Uterine smooth muscle cell (primary cell): Measurements from ENCODE around the gene ATP6V0A4. TPM values are rescaled to one million over a fixed set of nuclear protein-coding genes. Genes with fewer than 3 reads are reported as not detected.

Experiments
- total RNA-seq: library from RNA; depleted of rRNA; stranded (reverse); fragments of >200 nt; gene quantifications from 2 replicates; pipeline ENCODE4 v1.2.3, GENCODE V29; 2014

Gene ATP6V0A4
- total RNA-seq: under 0.01 TPM in 2 replicates

DNA sequence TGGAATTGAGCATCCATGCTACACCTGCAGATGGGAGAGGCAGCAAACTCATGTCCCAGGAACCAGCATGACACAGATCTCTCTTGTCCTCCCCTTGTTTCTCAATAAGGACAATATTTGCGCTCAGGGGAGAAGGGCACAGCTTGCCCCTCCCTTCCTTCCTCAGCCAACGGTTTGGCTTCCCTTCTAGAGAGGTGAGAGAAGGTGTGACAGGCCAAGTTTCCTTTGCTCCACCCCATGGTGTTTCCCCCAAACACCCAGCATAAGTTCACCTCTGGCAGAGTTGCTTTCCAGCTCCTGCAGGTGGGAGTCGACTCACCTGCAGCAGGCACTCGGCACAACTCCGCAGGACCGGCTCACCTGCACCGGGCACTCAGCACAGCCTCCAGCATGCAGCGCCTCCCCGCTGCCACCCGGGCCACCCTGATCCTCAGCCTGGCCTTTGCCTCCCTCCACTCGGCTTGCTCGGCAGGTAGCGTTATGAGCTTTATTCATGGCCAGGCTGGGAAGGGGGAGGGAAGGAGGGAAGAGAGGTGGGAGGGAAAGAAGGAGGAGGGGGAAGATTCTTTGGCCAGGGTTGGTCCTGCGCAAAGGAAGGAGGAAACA, at the start of gene ATP6V0A4, which contains the start of gene TMEM213:
Gene ATP6V0A4, minus strand, starts transcription at position 482 of the 606 bp plus-strand sequence. CDS start 26,949 bp downstream, outside the sequence.
Gene TMEM213, plus strand, starts transcription at position 280 of the 606 bp plus-strand sequence. Its CDS starts 111 bp downstream, at position 391.

DNA sequence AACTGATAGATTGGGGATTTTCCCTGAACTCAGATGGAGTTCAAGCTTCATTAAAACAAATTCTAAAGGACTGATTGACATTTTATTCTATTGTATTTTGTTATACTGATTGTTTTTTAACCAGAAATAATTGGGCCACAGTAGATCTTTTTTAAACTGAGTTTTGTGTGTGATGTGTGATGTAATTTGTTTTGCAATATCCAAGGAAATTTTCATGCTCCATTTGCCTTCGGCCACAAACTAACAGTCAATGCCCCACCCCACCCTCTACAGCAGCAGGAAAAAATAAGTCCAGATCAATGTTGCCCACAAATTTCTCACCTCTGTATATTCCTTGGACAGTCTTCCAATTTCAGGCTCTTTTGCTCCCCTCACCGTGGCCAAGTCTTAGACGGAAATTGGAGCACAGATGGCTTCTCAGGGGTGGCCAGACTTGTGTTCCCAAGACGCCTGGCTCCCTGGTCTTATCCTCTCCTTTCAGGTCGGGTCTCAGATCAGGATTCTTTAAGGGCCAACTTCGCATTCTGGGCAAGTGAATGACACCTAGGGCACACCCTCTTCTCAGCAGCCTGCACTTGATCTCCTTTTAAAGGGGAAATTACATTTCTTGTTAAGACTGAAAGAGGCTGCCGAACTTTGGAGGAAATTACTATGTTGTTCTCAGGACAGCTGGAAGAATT, 97.0 kb downstream of the ATP6V0A4 start, which contains the start of gene SVOPL:
Gene SVOPL, minus strand, starts transcription at position 506 of the 680 bp plus-strand sequence. CDS start 22,317 bp downstream, outside the sequence.

Other genes with a start within 250 kb of the ATP6V0A4 start
- gene SVOPL, start 96.8 kb downstream of the ATP6V0A4 start, total RNA-seq: not detected in 2 replicates
- gene TMEM213, start 202 bp downstream of the ATP6V0A4 start, total RNA-seq: not detected in 2 replicates
- gene KIAA1549, start 183.2 kb upstream of the ATP6V0A4 start, total RNA-seq: 1.5 and 2.4 TPM in 2 replicates
- gene ZC3HAV1L, start 237.8 kb upstream of the ATP6V0A4 start, total RNA-seq: 8.0 and 9.5 TPM in 2 replicates